GM21390 (cell line): ENCODE measurements around the gene OAS2.

Experiments used
- ATAC-seq: cut with Tn5 transposase; IDR thresholded peaks from one replicate; pipeline ENCODE4 v1.9.1; 2021; ENCODE audit not compliant: unreplicated experiment

OAS2 gene

DNA sequence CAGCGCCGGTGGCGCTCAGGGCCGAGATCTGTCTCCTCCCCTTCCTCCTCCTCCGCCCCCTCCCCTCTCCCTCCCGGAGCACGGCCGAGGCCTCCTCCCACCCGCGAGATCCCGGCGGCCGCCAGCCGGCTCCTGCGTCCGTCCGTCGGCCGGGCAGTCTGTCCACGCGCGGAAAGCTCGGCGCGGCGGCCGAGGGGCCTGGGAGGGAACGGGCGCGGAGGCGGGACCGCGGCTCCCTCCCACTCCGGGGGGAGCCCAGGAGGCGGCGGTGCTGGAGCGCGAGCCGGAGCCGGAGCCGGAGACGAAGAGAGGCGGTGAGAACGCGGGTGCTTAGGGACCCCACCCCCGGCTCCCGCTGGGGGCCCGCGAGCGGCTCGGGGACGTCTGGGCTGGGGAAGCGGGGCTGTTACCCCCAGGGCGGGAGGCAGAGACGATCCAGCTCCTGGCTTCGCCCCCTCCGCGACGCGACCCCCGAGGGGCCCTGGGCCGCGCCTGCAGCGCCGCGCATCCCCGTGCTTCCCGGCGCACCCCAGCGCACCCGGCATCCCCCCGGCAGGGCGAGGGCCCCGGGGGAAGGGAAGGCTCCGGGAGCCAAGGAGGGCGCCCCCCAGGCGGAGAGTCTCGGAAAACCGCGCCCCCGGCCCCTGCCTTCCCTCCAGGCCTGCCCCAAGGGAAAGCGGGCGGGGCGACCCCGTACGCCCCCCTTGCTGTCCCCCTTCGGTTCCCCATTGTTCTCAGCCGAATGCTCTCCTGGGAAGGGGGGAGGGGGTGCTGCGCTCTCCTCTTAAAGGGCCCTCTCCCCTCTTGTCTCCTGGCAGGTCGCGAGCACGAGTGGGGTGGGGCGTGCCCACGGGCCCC lies 78.5 kb downstream of the OAS2 start, which contains the start of gene DTX1:
Gene DTX1 (plus strand): TSS at position 100 of the 858 bp plus-strand sequence. CDS start 1,463 bp downstream, outside the sequence.
- ATAC-seq = no peak

DNA sequence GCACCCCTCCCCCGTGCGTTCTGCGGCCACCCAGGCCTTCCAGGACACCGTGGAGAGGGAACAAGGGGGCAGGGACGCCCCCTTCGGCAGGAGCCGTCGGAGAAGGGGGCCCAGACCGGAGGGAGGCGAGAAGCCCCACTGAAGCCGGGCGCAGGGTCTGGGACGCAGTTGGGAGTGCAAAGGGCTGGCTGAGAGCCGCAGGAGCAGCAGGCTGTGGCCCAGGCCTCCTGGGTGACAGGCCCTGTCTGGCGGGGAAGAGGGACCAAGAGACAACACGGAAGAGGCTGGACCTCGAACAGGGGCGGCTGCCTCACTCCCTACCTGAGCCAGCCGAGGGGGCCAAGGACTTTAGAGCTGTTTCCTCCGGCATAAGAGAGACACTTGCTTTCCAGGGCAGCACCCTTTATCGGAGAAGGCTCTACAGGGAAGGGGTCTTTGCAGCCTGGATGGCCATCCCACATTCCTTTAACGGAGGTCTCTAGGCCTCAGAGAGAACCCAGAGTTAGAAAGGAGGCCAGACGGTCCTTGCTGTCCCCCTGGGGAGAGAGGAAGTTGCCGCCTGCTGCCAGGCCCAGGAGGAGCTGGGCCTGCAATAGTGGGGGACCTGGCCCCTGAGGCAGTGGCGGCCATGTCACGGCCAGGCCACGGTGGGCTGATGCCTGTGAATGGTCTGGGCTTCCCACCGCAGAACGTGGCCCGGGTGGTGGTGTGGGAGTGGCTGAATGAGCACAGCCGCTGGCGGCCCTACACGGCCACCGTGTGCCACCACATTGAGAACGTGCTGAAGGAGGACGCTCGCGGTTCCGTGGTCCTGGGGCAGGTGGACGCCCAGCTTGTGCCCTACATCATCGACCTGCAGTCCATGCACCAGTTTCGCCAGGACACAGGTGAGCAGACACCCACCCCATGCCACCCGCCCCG lies 79.5 kb downstream of the OAS2 start:
- no peak for ATAC-seq

DNA sequence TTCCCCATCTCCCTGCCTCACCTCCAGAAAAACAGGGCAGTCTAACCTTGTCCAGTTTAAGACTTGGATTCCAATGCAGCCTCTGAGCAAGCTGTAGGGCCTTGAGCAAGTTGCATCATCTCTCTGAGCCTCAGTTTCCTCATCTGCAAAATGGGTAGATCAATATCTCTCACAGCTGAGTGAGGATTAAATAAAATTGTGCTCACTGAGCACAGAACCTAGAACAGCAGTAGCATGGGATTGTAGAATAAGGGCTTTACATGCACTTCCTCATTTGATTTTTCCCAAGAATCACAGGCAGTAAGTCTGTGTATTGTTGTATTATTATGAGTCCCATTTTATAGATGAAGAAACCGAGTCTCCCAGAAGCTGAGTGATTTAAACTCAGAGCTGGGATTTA lies 80.2 kb downstream of the OAS2 start:
- ATAC-seq = no peak

DNA sequence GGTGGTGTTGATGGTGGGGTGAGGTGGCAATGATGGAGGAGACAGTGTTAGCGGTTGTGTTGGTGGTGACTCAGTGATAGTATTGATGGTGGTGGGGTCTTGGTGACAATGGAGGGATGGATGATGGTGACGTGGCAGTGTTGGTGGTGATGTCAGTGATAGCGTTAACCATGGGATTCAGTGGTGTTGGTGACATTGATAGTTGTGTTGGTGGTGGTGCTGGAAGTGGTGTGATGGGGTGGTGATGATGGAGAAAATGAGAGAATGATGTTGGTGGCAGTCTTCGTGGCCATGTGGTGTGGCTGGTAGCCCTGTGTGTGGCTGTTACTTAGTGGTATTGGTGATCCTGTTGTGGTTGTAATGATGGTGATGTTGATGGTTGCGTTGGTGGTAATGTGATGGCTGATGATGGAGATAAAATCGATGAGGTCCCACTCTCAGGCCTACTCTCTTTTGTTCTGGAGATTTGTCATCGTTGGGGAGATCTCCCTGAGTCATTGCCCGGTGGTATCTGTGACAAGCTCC lies 80.8 kb downstream of the OAS2 start:
- no peak for ATAC-seq

DNA sequence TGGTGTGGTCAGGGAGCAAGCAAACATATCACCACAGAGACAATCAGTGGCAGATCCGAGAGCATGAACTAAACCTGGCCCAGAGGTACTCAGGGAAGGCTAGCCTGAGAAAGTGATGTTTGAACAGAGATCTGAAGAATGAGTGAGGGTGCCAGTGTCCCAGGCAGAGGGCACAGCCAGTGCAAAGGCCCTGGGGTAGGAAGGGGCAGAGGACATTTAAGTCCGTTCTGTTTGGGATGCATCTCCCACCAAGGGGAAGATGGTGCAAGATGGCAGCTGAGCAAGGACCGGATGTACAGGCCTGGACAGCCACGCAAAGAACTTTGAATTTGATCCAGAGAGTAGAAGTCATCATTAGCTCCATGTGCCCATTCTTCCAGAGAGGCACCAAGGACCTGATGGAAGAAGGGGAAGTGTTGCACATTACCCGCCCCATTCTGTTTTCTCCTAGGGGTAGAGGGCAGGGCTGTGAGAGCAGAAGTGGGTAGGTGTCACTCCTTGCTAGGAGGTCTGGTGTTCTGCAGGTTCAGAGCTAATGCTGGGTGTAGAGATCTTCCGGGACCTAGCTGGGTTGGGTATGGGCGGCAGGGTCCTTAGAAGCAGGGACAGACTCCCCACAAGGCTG lies 82.1 kb downstream of the OAS2 start:
- ATAC-seq = no peak

DNA sequence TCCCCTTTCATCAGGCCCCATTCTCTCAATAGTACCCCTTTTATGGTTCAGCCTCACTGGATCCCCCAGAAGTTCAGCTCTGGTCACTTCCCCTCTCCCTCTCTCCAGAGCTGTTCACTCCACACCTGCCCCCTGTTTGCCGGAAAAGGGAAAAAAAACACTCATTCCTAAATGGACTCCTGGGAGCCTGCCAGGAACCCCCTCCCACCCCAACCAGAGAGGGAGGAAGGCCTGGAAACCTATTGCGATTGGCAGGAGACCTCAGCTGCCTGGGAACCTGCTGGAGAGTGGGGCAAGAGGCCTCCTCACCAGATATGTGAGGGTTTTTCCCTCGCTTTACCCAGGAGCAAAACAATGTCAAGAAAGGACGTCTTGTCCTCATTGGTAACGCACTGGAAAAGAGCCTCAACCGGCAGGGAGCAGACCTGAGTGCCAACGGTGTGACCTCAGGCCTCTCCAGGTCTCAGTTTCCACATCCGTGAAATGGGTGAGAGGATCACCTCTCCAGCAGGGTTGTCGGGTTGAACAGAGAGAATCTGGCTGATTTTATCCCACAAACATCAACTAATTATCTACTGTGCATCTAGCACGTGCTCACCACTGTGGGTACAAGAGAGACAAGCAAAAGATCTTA lies 82.9 kb downstream of the OAS2 start:
- ATAC-seq = no peak
